Renal cortical epithelial cell (primary cell): ENCODE data around the gene CRYBG2. TPM values are rescaled to one million over a fixed set of nuclear protein-coding genes. Genes with fewer than 3 reads are reported as not detected.

Source experiments
- DNase-seq: peaks from one replicate; pipeline ENCODE4 v3.0.0-alpha.2; 2011; ENCODE audit warnings: low read depth
- total RNA-seq: library from RNA; depleted of rRNA; stranded (reverse); fragments of >200 nt; gene quantifications from 2 replicates; pipeline ENCODE4 v1.2.3, GENCODE V29; 2014

The CRYBG2 gene
- total RNA-seq, 1 donor from 2014 or later = 0.35 TPM

DNA sequence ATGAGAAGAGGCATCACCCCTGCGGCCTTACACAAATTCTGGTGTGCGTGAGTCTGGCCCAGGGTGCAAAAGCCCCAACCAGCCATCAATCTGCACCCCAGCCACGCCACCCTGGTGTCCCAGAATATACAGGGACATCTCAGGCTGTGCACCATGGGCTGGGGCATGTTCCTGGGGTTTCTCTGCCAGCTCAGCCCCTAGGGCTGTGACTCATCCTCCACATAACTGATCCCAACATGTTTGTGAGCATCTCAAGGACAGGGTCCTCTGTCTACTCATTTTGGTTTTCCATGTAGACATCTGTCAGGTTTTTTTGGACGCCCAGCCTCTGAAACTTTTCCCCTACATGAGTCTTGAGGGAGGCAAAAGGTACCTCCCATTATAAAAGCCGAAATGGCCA, 18.1 kb upstream of the CRYBG2 start:
- DNase-seq = no peak

DNA sequence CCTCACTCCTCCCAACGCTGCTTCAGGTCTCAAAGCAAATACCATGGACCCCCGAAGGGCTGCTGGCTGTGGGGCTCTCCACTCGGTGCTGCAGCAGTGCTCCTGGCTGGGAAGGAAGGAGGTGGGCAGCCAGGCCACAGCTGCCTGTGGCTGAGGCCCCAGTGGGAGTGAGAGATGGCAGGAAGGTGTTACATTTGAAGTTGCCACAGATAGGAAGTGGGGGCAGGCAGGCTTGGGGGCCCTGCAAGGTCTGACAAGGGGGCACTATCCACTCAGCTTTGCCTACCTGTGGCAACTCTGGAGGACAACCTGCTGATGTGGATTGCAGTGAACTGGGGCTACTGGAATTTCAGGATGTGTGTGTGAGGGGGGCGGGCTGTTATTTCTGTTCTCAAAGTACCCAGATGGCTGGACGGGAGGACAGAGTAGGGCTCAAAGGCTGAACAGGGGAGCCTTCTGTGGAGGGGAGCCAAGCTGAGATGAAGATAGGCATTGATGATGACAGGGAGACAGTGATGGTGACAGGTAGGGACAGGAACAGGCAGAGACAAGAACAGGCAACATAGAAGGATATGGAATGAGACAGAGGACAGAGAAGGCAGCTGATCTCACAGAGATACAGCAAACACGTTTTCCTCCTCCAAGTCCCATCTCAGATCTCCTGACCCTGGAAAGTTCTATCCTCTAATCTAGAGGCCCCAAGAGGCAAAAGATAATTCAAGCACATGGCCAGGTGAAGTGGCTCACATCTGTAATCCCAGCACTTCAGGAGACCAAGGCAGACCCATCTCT, 16.9 kb upstream of the CRYBG2 start:
- no peak for DNase-seq

DNA sequence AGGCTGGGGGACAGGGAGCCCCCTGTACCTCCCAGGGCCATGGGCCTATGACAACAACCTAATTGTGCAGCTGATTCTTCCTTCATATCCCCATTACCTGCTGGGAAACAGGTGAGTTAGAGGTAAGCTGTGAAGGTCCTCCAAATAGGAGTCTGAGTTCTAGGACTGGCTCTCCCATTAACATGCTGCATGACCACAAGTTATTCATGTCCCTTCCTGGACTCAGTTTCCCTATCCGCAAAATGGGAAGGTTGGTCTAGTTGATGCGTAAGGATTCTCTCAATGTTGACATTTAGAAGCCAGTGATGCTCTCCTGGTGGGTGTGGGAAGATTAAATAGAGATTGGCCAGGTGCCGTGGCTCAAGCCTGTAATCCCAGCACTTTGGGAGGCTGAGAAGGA, 14.6 kb upstream of the CRYBG2 start:
- DNase-seq = no peak

DNA sequence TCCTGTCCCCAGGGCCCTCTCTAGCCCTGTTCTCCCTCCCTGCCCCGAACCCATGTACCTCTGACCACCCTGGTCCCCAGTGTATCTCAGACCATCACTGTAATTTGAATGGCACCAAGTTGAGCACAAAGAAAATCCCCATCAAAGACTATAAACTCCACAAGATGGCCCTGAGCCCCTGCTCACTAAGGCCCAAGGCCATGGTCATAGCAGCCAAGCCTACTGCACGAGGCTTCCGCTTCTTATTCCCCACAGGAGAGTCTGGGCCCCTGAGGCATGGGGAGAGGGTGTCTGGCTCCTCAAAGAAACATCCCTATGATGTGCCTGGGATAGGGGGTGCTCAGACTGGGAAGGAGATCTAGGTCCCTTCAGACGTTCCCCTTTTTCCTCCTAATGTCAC, 14.1 kb upstream of the CRYBG2 start:
- DNase-seq = no peak

DNA sequence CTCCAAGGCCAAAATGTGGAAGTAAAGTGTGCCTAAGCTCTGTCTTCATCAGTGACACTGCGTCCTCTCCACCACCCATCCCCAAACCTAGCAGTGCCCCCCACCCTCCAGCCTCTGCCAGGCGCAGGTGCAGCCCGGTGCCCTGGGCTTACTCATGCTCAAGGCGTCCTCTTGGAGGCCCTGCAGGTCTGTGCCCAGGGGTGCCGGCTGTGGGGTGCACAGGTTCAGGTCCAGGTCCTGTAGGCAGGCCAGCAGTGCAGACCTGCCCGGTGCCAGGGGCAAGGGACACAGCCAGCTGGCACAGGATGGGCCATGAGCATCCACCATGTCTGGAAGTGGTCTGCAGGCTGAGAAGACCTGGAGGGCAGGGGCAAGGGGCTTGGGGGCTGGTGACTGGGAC, 13.5 kb upstream of the CRYBG2 start:
- DNase-seq = no peak

DNA sequence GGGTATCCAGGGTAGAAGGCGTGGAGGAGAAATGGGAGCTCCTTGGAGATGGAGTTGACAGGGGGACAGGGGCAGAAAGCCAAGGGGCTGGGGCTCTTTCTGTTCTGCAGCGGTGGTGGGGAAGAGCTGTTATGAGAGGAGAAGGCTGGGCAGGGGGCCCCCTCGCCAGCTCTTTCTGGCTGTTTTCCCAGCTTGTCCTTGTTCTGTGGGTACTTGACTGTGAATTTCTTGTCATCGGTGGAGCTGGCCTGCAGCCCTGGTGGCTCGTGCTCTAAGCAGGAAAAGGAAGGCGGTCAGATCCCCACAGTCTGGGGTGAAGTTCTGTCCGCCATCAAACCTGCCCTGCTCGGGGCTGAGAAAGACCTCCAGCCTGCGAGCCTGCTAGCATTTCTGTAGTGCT, 11.0 kb upstream of the CRYBG2 start:
- DNase-seq = no peak

DNA sequence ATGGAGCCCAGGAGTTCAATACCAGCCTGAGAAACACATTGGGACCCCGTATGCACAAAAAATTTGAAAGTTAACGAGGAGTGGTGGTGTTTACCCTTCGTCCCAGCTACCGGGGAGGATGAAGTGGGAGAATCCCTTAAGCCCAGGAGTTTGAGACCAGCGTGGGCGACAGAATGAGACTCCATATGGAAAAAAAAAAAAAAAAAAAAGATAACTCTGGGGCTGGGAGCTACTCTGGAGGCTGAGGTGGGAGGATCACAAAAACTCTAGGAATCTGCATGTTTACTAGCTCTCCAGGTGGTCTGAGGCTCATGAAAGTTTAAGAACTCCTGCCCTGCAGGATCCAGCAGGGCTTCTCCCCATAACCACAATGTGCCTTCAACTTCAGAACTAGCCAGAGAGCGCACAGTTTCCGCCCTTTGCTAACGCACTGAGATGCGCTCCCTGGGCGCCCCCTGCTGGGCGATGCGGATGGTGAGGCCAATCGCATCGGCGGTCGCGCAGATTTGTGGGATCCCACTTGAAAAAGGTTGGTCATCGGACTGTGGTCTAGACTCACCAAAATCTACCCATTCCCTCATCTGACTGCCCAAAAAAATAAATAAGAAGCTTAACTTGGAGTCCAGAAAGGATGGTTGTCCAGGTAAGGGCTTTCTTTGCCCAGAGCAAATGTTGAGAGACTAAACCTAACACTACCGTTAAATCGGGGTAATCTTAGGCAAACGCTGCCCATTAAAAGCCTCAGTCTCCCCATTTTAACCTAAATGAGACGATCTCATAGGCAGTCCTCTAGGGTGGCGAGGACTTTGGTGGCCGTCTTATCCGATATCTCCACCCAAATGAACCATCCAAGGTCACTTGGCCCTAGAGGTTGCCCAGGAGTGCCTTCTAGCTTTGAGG, 9.9 kb upstream of the CRYBG2 start:
- peak; percentile 46 for DNase-seq

DNA sequence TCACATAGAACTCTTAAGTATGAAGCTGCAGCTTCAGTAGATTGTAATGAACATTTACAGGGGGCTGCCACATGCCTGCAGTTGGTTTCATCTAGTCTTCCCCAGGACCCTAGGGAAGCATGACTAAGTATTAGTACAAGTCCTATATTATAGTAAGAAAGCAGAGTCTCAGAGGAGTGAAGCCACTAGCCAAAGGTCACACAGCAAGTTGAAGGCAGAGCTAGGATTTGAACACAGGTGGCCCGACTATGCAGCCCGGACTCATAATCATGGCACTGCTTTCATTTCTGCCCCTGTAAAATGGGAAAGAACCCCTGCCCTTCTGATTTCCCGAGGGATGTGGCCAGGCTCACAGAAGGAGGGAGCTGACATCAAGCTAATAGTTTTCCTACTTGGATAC, 8.4 kb upstream of the CRYBG2 start:
- DNase-seq = no peak

DNA sequence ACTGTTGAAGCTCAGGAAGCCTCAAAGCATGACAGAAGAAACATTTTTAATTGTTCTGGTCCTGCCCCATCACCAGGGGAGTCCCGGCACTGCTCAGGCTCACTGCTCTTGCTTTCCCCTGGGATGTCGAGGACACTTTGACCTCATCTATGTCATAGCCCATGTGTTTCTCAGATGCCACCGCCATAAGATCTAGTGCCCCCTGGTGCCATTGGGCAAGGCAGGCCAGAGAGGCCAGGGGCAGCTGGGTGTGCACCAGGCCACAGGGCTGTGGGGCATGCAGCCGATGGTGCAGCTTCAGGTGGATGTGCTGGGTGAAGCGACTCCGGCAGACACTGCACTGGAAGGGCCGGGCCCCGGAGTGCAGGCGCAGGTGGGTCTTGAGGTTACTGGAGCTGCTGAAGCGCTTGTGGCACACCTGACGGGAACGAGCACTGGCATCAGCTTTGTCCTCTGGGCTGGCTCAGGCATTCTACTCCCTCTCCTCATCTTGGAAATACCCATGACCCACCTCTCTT, 7.7 kb upstream of the CRYBG2 start:
- no peak for DNase-seq

DNA sequence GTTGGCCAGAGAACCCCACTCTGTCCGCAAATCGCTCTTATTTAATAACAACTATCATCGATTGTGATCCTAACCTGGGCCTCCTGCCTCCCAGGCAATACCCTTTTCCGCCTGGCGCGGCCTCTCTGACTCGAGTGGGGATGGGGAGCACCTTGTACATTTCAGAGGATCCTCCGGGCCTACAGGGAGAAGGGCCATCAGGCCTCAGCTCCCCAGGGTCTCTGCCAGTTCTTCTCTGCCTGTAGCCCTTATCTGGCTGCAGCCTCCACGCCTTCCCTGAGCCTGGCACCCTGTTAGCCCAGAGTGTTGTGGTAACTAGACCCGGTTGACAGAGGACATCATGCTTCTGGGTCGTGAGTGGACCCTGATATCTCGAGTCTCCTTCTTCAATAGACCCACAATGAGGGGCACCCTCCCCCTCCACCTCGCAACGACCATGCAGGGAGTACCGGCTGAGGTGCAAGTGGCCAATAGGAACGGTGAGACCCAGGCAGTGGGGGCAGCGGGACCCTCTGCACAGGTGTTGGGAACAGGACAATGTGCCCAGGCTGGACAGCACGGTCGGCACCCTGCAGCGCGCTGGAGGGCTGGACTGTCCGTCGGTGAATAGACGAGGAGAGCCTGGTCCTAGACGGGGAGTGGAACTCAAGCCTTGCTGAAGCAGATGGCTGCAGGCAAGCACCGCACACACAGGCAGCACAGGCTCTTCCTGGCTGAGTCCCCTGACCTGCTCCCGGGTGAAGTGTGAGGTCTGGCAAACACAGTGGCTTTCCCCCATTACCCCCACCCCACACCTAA, 7.1 kb upstream of the CRYBG2 start:
- no peak for DNase-seq

DNA sequence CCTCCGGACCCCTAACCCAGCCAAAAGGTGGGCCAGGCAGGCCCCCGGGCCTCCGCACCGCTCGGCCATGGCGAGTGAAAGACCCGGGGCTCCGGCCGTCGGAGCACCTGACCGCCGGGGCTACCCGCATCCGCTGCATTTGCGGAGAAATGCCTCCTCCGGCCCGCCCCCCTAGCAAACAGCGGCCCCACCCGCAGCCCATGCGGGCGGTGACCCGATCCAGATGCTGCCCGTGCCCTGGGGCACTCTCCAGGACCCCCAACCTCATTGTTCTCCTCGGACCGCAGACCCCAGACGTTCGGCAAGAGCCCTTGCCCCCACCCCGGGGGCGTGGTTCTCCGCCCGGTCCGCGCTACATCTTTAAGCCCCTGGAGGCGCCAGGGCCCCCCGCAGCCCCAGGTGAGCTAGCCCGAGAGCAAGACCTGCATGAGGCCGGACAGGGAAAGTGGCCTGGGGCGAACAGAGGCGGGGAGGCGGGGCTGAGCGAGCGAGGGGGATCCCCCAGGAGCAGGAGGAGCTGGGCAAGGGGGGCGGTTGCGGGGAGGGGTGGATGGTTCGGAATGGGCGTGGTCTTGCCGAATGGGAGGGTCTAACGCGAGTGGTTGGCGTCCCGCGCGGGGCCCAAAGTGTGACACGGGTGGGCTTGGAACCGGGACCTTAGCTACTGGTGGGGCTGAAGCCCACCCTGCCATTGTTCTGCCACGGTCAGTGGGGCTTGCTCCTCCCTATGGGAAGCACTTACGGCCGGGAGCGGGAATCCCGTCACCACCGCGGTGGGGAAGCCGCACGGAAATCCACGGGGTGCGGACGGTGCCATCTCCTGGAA, 6.3 kb upstream of the CRYBG2 start:
- no peak for DNase-seq

DNA sequence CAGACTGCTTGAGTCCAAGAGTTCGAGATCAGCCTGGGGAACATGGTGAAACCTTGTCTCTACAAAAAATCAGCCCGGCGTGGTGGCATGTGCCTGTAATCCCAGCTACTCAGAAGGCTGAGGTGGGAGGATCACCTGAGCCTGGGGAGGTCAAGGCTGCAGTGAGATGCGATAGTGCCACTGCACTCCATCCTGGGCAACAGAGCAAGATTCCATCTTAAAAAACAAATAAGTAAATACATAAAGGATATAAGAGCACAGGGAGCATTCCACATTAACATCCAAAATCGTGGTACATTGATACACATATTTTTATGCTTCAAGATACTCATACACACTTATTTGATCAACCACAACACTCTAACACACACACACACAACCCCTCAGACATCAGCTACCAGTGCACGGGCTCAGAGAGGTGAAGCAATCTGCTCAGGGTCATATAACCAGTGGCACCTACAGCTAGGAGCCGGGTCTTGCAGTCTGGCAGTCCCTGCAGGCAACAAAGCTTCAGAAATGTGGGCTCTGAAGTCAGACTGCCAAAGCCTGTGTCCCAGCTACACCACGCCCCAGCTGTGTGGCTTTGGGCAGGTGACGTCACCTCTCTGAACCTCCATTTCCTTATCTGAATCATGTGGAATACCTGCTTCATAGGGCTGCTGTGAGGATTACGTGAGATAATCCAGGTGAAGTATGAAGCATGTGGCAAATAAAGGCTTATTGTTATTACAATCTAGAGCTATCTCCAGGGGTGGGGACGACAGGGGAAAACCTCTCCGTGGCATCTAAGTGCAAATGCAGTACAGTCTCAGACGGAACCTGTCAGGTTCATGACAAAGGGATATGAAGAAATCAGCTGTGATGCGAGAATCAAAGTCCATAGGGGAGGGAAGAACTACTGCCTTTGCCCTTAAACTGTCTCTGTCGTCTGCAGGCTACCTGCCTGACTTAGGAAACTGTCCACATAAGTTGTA, 4.8 kb upstream of the CRYBG2 start:
- DNase-seq = peak; percentile 48

DNA sequence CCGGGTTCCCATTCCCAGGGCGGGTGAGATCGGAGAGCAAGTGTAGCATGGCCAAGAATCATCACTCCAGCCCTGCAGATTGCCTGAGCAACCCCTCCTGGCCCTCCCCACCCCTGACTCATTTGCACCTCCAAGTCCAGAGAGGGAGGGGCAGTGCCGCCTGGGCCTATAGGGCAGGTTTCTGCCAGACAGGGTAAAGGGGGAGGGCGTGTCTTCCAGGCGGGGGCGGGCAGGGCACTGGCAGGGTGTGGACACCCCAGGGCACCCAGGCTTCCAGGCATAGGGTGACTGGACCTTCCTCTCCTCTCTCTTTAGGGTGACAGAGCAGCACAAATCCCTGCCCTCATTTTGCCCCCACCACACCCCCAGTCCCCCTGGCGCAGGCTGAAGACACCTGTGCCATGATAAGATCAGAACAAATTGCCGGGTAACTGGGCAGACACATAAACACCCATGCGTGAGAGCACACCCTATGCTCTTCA, 3.2 kb upstream of the CRYBG2 start:
- DNase-seq = peak; percentile 31

DNA sequence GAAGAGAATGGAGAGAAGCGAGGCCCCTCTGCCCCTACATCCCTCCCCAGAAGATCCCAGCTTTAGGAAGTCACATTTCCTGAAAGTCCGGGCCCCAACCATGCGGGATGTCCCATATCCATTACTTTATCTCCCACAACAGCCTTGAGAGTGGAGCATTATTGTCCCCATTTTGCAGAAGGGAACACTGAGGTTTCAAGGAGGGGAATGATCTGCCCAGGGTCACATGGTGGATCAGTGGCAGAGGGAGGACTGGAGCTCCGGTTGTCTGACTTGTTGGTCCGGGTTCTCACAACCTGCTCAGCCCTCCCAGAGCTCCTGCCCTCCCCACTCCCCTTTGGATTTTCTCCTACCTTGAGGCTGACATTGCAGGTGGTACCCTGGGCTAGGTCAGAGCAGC, 2.2 kb upstream of the CRYBG2 start:
- no peak for DNase-seq

DNA sequence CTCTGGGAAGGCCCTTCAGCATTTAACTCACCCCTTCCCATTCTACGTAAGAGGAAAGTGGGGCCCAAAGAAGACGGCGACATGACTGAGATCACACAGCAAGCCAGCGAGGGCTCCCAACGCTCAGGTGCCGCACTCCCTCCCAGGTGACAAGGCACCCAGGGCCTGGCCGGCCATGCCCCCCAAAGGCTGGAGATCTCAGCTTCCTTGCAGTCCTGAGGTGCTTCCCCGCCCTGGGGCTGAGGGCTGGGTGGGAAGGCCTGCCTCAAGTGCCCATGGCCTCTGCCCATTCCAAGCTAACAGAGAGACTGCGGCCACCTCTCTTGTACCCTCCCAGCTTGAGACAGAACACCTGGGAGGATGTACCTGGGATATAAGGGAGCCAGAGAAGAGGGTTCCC, 1.0 kb upstream of the CRYBG2 start:
- no peak for DNase-seq

DNA sequence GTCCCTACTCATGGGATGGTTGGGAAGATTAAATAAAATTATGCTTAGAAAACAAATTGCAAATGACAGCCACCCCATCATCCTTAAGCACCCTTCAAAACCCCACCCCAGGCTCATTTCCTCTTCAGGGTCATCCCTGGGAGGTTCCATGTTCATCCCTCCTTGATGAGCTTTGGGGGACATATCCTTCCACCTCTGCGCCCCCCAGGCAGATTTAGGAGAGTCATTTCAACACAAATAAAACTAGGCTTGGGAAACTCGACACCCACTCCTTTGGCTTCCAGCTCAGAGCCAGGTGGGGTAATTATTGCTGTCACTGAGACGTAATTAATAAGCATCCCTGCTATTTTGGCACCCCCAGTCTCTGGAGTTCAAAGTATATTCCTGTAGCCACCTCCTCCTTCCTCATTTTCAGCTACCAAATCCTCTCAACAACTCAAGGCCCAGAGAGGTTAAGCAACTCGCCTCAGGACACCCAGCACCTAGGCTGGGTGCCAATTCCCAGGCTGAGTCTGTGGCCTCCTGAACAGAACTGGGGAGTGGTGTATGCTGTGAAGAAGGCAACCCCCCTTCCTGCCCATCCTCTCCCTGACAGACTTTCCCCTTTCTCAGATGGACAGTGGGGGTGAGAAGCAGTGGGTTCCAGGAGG, 595 bp downstream of the CRYBG2 start:
- DNase-seq = no peak

DNA sequence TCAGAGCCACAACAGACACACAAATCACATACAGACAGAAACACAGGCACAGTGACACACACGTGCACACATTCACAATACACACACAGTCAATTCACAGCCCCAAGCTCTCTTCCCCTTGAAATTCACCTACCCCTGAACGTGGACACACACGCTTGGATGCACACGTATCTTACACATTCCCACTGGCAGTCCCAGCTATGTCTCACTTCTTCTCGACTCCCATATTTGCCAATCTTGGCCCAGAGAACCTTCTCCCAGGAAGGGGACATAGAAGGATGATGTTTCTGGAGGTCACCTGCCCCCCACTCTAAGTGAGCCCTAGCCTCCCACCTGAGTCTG, 1.6 kb downstream of the CRYBG2 start:
- peak; percentile 29 for DNase-seq

DNA sequence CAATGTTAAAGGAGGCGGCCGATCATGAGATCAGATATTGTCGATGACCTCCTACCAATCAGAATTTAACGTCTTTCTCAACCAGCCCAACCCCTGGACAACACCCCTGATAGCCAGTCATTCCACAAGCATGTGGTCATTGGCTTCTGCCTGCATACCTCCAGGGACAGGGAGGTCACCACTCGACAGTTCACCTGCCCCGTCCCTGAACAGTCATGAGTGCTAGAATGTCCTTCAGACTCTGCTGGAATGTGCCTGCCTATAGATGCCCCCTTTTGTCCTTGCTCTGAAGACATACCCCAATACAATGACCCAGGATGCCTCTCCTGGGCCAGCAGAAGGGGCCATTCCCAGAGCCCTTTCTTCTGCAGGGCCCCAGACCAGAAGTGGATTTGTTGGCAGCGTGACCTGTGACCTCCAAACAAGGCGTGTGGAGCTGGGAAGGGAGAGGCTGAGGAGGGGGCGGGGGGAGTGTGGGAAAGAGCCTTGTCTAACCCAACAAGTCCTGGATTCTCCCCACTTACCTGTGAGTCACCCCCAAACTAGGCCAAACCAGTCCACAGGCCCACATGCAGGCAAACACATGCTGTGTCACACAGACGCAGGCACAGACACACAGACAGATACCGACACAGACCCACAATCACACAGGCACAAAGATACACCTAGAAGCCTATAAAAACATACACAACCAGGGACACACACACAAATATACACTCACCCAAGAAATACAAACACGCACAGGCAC, 2.2 kb downstream of the CRYBG2 start:
- peak; percentile 87 for DNase-seq
